GM18519 (cell line): ENCODE data around the gene SLC12A3.

Experiments
- ATAC-seq: cut with Tn5 transposase; IDR thresholded peaks from one replicate; pipeline ENCODE4 v1.9.1; 2021; ENCODE audit warnings: mild to moderate bottlenecking, moderate library complexity; ENCODE audit not compliant: unreplicated experiment, low FRiP score

The SLC12A3 gene, protein sequence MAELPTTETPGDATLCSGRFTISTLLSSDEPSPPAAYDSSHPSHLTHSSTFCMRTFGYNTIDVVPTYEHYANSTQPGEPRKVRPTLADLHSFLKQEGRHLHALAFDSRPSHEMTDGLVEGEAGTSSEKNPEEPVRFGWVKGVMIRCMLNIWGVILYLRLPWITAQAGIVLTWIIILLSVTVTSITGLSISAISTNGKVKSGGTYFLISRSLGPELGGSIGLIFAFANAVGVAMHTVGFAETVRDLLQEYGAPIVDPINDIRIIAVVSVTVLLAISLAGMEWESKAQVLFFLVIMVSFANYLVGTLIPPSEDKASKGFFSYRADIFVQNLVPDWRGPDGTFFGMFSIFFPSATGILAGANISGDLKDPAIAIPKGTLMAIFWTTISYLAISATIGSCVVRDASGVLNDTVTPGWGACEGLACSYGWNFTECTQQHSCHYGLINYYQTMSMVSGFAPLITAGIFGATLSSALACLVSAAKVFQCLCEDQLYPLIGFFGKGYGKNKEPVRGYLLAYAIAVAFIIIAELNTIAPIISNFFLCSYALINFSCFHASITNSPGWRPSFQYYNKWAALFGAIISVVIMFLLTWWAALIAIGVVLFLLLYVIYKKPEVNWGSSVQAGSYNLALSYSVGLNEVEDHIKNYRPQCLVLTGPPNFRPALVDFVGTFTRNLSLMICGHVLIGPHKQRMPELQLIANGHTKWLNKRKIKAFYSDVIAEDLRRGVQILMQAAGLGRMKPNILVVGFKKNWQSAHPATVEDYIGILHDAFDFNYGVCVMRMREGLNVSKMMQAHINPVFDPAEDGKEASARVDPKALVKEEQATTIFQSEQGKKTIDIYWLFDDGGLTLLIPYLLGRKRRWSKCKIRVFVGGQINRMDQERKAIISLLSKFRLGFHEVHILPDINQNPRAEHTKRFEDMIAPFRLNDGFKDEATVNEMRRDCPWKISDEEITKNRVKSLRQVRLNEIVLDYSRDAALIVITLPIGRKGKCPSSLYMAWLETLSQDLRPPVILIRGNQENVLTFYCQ

DNA sequence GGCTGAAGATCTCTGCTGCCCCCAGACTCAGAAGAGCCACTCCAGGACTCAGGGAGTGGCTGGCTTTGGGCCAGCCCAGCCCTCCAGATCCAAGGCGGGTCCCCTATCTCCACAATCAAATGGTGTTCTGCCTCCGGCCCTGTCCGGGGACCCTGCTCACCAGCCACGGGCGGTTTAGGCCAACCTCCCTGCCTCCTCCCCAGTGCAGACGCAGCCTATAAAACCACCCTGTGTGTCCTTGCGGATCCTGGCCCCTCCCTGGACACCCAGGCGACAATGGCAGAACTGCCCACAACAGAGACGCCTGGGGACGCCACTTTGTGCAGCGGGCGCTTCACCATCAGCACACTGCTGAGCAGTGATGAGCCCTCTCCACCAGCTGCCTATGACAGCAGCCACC is at the start of gene SLC12A3:
Gene SLC12A3, plus strand, starts transcription at position 248 of the 400 bp plus-strand sequence. Its CDS starts 29 bp downstream, at position 277.
- no peak for ATAC-seq

DNA sequence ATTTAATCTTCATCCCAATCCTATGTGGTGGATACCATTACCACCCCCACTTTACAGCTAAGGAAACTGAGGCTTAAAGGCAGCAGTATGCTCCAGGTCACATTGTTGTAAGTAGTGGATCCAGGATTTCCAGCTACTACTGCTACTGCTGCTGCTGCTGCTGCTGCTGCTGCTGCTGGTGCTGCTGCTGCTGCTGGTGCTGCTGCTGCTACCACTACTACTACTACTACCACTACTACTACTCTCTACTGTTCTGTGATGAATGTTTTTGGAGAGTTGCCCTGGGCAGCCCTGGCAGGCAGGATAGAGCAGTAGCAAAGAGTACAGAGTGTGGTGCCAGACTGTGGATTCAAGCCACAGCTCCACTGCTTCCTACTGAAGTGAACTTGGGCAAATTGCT is 49.3 kb upstream of the SLC12A3 start:
- ATAC-seq = no peak

DNA sequence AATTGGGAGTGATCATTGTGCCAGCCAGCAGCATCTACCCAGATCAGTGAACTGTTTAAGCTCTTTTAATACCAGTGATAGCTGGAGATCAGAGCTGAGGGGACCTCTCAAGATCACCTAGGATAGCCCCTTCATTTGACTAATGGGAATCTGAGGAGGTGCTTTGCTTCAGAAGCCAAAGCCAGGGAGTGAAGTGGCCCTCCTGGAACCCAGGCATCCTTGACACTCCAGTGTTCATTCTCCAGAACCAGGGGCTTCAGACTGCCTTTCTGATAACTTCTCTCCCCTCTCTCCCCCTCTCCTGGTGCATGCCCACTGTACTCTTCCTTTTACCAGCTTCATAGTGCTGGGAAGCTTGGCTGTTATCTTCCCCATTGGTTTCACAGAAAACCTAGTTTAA is 48.0 kb upstream of the SLC12A3 start:
- no peak for ATAC-seq

DNA sequence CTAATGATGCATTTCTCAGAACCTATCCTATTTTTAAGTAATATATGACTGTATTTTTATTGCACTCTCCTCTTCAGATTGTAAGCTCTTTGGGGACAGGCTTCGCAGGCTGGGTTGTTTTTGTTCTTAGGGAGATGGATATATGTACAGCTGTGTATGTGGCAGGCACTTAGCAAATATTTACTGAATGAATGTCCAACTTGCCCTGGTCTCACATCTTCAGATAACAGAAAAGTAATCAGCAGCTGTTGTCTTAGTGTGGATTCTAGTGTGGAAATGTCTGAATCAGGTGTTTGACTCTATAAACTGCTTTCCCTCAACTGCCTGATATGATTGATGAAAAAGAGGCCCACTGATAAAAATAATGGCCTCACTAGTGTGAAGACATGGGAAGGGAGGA is 47.1 kb upstream of the SLC12A3 start:
- no peak for ATAC-seq

DNA sequence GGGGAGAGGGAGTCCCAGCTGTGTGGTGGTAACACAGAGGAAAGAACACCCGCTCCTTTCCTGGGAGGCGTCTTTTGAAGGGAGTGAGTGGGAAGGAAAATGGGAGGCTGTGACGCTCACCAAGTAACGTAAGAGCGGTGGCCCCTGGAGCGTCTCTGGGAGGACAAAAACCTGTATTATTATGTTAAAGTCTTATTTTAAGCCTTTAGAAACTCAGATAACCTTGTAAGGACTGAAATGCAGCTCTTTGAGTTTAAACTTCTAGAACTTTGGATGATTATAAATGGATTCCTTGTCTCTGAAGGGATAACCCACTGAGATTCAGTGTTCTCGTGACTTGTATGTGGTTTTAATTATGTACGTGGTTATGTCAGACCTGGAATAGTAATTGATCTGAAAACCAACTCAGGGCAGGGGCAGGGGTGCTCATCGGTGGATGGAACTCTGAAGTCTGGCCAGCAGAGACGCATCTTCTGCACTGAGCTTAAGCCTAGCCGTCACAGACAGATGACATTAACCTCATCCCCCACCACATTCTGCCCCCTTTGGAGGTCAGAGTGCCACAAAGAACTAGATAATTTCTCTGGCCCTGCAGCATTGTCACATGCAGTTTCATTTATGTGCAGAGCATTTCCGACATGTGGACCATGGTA is 41.8 kb upstream of the SLC12A3 start:
- no peak for ATAC-seq

DNA sequence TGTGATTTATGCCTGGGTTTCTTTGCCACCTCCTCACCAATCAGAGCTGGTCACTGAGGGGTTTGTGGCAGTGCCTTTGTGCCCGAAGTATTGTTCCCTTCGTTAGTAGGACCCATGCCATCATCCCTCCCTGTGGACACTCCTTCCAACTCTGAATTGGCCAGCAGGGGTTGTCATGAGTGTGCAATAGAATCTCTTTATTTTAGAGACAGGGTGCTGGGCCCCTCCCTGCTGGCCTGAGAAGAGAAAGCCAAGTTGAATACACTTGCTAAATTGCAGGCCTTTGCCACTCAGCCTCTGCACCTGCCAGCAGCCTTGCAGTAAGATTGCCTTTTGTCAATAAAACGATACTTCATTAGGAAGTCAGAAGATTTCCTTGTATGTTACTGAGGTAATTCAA is 40.7 kb upstream of the SLC12A3 start:
- no peak for ATAC-seq

DNA sequence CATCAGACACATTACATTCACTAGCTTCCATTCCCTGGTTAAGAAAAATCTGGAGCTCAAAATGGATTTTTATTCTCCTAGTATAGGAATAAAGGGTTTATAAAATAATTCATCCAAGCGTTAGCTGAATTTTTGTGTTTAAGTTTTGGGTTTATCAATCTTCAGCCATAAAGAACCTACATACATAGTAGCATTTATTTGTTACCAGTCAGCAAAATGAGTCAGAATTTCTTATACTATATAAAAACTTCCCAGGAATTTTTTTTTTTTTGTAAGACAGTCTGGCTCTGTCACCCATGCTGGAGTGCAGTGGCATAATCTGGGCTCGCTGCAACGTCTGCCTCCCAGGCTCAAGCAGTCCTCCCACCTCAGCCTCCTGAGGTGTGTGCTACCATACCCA is 40.2 kb upstream of the SLC12A3 start:
- ATAC-seq = no peak

DNA sequence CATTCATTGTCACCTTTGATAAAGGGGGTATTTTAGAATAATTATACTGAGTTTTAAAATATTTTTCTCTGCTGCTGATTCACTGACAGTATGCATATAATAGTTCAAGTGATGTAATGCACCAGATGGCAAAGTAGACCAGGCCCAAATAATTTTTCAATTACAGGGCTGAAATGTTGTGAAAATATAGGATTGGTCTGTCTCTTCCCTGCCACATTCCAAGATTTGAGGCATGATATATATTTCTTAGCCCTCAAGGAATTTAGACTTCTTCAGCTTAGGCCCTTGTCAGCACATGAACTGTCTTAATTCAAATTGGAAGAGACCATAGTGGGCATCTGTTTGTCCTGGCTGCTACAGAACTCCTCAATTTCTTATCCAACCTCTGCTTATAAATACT is 39.2 kb upstream of the SLC12A3 start:
- ATAC-seq = no peak

DNA sequence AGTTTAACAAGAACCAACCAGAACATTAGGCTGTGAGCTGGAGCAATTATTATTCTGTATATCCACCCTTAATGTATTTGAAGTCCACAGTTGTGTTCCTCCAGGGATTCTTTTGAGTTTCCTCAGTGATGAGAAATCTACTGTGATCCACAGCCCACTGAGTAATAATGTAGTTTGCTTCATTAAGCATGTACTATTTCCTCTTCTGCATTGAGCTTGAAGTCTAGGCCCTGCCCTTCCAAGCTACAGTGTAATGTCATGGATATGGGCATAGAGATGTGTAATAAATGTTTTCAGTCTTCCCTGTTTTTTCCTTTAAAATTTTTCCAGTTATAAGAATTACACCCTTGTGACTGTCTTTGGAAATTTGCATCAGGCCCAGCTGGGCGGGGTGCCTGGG is 36.4 kb upstream of the SLC12A3 start:
- no peak for ATAC-seq

DNA sequence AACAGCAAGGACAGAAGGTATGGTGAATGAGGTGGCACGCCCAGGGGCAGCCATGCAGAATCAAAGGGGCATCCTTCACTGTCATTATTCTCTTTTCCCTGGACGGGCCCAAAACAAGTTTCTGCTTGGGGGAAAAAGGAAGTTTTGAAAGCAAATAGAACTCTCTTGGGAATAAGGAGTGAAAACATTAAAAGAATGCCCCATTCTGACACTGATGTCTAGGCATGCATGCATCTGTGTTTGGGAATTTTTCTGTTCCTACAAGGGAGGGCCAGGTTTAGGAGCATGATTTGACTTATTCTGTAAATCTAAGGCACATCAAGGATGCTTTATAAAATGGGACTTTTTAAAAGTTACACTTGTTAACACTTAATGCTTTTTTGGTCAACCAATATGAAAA is 34.3 kb upstream of the SLC12A3 start:
- ATAC-seq = no peak

DNA sequence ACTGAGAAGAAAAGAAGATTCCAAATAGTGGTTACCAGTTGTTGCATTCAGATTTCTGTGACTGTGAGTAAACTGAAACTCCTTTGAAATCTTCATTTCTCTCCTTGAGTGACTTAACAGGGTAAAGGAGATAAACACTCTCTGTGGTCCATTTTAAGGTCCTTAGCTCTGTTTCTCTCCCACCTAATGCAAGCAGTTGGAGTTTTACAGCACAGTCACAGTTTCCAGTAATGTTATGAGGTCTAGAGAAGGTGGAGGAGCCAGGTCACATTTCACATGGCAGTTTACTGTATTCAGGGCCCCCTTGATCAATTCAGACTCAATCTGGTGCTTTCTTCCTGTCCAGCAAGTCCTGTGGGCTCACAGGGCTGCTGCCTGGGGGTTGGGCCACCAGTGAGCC is 32.2 kb upstream of the SLC12A3 start:
- no peak for ATAC-seq

DNA sequence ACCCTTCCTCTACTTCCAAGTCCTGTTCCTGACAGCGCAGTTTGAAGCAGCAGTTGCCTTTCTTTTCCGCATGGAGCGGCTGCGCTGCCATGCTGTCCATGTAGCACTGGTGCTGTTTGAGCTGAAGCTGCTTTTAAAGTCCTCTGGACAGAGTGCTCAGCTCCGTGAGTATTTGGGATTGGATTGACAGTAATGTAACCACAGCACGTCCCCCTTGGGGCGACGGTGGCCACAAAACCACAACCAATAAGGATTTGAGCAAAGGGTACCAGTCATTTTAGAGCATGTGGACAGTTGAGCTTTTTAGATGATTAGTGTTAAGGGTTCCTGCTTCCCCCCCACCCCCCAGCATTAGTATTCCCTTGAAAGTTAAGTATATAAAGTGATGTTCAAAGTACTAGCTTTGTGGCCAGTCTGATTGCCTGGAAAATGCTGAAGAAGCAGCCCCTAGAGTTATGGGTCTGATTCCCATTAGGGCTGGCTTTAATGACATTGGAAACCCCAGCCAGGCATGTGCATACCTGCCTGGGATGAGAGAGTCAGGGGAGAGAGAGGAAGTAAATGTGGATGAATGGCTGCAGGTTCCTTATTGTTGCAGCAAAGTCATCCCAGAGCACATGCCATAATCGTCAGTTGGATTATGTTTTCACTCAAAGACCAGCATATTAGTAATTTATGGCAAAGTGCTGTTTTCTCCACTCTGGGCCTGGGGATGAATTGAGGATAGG is 31.6 kb upstream of the SLC12A3 start:
- no peak for ATAC-seq

DNA sequence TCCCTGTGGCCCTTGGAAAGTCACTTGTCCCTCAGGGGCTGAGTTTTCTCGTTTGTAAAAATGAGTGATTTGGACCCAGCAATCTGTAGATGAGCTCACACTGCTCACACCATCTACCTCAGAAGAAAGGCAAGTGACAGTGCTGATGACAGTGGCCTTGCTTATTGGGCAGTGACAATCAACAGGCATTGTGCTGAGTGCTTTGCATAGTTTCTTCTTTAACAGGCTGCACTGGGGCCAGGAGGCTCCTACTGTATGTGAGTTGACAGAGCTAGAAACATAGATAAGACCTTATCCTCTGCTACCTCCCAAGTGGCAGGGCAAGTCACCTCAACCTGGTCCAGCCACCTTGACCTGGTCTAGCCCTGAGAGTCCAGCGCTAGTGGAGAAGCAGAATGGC is 29.7 kb upstream of the SLC12A3 start:
- ATAC-seq = no peak

DNA sequence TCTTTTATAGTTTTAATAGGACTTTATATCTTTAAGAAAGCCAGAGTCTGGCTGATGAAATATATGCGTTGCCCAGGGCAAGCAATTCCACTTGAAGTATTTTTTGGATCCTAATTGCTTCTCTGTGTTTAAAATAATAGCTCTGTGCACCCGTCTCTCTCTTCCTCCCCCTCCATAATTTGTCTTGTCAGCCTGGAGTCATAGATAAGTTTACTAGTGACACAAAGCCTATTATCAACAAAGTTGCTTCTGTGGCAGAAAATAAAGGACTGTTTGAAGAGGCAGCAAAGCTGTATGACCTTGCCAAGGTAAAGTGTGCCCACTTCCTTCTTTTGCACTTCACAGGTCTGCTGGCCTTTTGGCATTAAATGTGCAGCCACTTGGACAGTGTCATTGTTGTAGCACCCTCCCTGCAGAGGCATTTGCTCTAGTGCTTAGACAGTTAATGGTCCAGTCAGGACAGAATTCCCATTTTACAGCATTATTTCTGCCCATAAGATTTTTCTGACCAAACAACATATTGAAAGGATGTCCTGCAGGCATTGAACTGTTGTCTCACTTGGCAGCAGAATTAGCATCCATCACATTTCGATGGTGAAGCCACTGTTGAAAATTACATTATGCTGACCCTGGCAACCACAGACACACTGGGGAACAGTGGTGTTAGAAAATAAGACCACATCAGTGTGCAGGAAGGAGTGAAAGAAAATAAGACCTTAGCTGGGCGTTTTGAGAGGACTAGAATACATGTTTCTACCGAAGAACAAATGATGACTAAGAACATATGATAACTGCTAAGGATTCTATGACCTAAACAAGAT is 28.4 kb upstream of the SLC12A3 start:
- no peak for ATAC-seq

DNA sequence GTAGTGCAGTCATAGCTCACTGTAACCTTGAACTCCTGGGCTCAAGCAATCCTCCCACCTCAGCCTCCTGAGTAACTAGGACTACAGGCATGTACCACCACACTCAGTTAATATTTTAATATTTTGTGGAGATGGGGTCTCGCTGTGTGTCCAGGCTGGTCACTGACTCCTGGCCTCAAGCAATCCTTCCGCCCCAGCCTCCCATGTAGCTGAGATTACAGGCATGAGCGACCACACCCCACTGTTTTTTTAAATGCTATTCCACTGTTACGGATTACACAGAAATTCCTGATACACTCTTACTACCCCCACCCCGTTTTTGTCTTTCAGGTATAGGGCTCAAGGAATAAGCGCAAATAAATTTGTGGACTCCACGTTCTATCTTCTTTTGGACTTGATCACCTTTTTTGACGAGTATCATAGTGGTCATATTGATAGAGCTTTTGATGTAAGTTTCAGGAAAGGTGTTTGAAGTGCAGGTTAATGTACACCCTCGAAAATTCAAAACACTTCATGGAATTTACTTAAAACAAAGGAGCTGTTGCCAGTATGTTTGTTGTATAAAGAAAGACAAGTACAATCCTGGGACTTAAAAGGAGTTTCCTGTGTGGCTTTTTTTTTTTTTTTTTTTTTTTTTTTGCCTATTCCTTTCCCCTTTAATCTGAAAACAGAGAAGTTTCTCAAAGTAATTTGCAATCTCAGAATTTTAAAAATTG is 26.2 kb upstream of the SLC12A3 start:
- ATAC-seq = no peak

DNA sequence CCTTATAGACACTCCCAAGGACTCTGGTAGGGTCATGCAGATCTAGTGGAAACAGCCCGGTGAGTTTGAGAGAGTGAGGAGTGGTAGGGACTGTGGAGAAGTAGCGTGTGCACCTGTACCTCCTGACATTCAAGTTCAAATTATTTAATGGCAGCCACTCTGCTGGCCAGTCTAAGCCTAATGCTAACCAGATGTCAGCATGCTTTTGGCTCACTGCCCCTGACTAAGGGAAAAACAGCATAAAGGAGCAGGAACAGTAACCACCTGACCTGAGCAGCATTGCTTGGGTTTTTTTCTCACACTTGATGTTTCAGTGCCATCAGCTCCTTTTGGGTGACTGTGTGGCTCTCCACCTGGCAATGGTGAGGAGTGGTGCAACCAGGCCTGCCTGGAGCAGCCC is 23.8 kb upstream of the SLC12A3 start:
- ATAC-seq = no peak

DNA sequence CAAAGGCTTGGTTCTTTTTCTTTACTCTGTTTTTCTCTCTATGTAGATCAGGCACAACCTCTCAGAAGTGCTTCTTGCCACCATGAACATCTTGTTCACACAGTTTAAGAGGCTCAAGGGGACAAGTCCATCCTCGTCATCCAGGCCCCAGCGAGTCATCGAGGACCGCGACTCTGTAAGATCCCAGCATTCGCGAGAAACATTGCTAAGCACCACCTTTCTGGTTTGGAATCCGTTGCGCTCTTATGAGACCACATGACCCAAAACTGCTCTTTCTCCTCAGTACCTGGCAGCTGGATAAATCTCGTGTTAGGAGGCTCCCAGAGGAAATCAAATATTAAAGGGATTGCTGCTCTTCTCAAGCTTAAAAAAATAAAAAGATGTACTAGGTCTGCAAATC is 23.3 kb upstream of the SLC12A3 start:
- ATAC-seq = no peak

DNA sequence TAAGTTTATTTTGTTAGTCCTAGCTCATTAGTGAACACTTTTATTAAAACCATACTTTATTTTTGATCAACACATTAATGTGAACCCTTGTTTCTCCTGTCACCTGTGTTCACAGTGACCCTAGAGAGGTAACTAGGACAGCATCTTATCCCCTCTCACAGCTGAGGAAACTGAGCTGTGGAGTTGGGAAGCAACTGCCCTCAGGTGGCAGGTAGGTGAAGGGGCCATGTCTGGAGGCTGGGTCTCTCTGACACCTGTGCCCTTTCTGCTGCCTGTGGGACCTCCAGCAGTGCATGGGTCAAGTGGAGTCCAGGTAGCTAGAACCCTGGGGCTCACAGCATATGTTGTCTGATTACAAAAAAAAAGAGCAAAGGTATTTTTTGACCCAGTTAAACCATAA is 22.9 kb upstream of the SLC12A3 start:
- ATAC-seq = no peak

DNA sequence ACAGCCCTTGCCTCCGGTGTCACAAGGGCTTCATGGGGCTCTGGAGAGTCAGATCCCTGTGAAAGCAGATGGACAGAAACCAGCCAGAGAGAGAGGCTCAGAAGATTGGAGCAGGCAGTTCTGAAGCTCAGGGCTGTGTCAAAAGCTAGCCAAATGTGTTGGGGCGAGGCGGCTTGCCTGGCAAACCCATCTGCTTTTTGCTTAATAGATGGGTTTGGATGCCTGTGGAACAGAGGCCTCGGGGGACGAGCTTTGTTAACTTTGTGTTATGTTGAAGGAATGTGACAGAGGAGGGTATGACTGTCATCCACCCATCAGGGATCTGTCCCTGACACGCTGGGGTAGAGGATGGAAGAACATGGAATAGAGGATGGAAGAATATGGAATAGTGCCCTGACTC is 21.0 kb upstream of the SLC12A3 start:
- no peak for ATAC-seq
